GM18858 (cell line): Measurements from ENCODE around the gene PRAMEF6.
"Not testable (repeated sequence)": the region's sequence is repeated elsewhere in the genome, so short reads cannot be mapped to it uniquely, and the experiment has no call there.

Experiments used
- ATAC-seq: cut with Tn5 transposase; IDR thresholded peaks from one replicate; pipeline ENCODE4 v1.9.1; 2021; ENCODE audit not compliant: unreplicated experiment

PRAMEF6 gene

DNA sequence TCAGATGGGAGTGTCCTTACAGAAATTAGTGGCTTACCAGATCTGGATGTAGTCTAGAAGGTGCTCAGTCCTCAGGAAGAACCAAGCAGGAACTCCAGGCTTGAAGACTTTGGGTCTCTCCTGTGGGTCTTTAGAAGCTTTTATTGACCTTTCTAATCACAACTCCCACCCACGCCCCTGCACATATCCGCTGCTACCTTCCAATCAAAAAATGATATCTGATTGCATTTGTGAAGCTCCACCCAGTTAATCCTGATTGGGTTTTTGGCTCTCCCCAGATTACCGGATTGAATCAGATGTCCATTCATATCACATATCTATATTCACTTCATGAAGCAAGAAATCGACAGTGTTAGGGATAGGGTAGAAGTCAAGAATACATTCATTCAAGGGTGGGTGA lies at the start of gene PRAMEF6:
TSS of gene PRAMEF6 (minus strand) at position 101 of the 400 bp plus-strand sequence. CDS start 5,062 bp downstream, outside the sequence.
- ATAC-seq, result not testable (repeated sequence)

DNA sequence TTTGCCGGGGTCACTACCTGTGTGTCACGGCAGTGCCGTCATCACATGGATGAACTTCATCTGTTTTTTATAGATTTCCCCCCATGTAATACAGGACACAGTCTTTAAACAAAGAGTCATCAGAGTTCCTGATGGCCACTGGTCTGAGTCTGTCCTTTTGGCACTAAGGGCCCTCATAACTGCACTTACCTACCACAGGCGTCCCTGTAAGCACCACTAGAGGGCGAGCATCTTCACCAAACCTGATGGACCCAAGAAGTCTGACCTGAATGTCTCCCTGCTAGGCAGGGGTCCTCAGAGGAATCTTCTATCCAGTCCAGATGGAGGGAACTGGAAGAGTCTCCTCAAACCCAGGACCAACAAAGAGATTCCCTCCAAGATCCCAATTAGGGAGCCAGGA lies 23.0 kb downstream of the PRAMEF6 start:
- not testable (repeated sequence) for ATAC-seq

DNA sequence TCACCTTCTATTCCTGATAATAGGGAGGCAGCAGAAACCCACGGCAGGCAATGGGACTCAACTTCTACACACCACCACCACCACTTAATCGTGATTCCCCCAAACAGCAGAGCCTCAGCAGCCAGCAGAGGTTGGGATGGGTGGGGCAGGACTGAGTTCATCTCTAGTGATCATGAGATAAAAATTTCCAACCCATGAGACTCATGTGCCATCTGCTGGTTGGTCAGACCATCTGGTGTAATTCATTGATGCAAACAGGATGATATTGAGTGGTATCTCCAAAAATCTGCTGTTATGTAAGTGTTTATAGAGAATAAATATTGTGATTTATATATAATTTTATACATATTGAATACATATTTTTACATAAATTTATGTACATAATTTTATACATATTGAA lies 25.6 kb downstream of the PRAMEF6 start:
- not testable (repeated sequence) for ATAC-seq

DNA sequence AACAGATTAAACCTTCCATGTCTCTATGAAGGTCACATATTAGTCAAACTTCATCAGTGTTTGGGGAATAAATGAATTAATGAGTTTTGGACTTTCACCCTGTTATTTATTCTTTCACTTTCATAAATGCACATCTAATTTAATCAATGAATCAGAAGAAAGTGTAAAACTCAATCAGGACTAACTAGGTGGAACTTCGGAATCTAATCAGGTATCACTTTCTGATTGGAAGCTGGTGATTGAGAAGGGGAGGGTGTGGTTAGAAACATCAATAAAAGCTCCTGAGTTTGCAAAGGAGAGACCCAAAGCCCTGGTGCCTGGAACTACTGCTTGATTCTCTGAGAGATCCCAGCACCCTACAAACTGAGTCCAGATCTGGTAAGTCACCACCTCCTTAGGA lies 31.1 kb downstream of the PRAMEF6 start, which contains the start of gene PRAMEF7:
TSS of gene PRAMEF7 (plus strand) at position 301 of the 400 bp plus-strand sequence. CDS start 1,083 bp downstream, outside the sequence.
- ATAC-seq, result not testable (repeated sequence)

DNA sequence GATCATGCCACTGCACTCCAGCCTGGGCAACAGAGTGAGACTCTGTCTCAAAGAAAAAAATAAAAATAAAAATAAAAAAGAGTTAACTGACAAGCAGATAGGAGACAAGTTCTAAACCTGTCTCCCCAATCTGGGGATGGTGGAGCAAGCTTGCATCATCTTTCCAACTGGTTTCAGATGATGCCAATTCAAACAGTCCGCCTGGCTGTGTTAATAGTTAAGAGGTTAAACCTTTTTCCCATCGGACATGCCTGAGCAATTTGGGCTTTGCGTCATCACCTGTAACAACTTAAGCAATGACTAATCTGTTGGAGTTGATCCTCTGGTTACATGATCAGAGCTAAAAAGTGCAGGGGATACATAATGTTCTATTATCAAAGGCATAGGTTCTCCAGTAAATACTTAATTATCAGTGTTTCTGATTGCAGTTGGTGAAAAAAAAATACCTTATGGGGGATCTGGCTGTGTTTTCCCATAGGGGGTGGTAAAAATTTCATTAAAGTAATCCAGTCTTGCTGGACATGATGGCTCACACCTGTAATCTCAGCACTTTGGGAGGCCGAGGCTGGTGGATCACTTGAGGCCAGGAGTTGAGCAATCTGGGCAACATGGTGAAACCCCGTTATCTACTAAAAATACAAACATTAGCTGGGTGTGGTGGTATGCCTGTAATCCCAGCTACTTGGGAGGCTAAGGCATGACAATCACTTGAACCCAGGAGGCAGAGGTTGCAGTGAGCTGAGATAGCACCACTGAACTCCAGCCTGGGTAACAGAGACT lies 43.4 kb downstream of the PRAMEF6 start:
- ATAC-seq, result not testable (repeated sequence)

DNA sequence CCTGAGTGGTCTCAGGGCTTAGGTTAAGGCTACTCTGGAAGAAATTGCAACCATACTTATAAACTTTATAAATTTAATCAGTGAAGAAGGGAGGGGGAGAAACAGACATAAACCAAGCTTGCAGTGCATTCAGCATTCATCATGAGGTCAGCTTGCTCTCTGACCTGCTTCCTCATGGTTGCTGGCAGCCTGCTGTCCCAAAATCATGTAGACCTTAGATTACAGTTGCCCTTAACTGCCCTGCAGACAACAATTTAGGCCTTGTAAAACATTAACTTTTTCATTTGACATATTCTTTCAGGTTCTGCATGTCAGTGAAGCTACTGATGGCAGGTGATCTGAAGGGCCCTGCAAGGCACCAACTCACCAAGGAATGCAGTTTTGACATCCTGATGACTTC lies 48.2 kb downstream of the PRAMEF6 start:
- not testable (repeated sequence) for ATAC-seq

DNA sequence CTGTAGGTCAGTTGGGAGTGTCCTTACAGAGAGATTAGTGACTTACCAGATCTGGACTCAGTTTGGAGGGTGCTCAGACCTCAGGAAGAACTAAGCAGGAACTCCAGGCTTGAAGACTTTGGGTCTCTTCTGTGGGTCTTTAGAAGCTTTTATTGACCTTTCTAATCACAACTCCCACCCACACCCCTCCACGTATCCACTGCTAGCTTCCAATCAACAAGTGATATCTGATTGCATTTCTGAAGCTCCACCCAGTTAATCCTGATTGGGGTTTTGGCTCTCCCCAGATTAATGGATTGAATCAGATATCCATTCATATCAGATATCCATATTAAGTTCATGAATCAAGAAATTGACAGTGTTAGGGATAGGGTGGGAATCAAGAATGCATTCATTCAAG lies 49.2 kb downstream of the PRAMEF6 start, which contains the start of gene PRAMEF10:
TSS of gene PRAMEF10 (minus strand) at position 101 of the 400 bp plus-strand sequence. CDS start 2,423 bp downstream, outside the sequence.
- ATAC-seq, result not testable (repeated sequence)
